Neural cell (in vitro differentiated cells): ENCODE data around the gene ZNF385C. TPM values are rescaled to one million over a fixed set of nuclear protein-coding genes. Genes with fewer than 3 reads are reported as not detected.
A peak's percentile ranks its signal among the peaks of the same experiment; 100 is the strongest.

Experiments used
- H2AFZ ChIP-seq: fragments of 200-600, 300-800 bp; sonication (generic), shearing (Covaris generic); 2 replicates; pipeline ENCODE4 v1.6.0; 2014; ENCODE audit warnings: low read depth, mild to moderate bottlenecking, antibody characterized with exemption, low read length, moderate library complexity
- H3F3A ChIP-seq: fragments of 200-600 bp; shearing (Covaris generic); 2 replicates; pipeline ENCODE4 v1.6.1; 2016; ENCODE audit warnings: mild to moderate bottlenecking, moderate library complexity, mixed read lengths, antibody characterized with exemption, low read length; ENCODE audit not compliant: insufficient read depth, poor library complexity, severe bottlenecking
- H3K27ac ChIP-seq: fragments of 200-600, 300-800 bp; sonication (generic), shearing (Covaris generic); 2 replicates; pipeline ENCODE4 v1.5.1; 2014; ENCODE audit warnings: mild to moderate bottlenecking, low read length, moderate library complexity
- H3K27me3 ChIP-seq: fragments of 300-800, 200-600 bp; sonication (generic), shearing (Covaris generic); 2 replicates; pipeline ENCODE4 v1.6.0; 2014; ENCODE audit warnings: mild to moderate bottlenecking, low read depth, low read length, moderate library complexity; ENCODE audit not compliant: insufficient read depth
- H3K36me3 ChIP-seq: fragments of 300-800, 200-600 bp; sonication (generic), shearing (Covaris generic); 2 replicates; pipeline ENCODE4 v1.5.1; 2014; ENCODE audit warnings: mild to moderate bottlenecking, antibody characterized with exemption, low read length, moderate library complexity; ENCODE audit not compliant: insufficient read depth
- H3K4me2 ChIP-seq: fragments of 300-800, 200-600 bp; sonication (generic), shearing (Covaris generic); 2 replicates; pipeline ENCODE4 v1.6.0; 2014; ENCODE audit warnings: mild to moderate bottlenecking, low read length
- H3K4me3 ChIP-seq: fragments of 300-800, 200-600 bp; sonication (generic), shearing (Covaris generic); 2 replicates; pipeline ENCODE4 v1.5.1; 2014; ENCODE audit warnings: mild to moderate bottlenecking, low read length, moderate library complexity
- H3K79me2 ChIP-seq: fragments of 200-600 bp; shearing (Covaris generic); replicated peaks from 2 replicates; pipeline ENCODE4 v1.6.0; 2014; ENCODE audit warnings: mild to moderate bottlenecking, low read length, moderate library complexity; ENCODE audit not compliant: insufficient read depth
- H3K9ac ChIP-seq: fragments of 300-800, 200-600 bp; sonication (generic), shearing (Covaris generic); 2 replicates; pipeline ENCODE4 v1.6.1; 2016; ENCODE audit warnings: mild to moderate bottlenecking, low read length, mixed read lengths
- H3K9me2 ChIP-seq: fragments of 200-600 bp; shearing (Covaris generic); 2 replicates; pipeline ENCODE4 v1.6.1; 2016; ENCODE audit warnings: mild to moderate bottlenecking, low read length, mixed read lengths; ENCODE audit not compliant: insufficient read depth
- H3K9me3 ChIP-seq: fragments of 200-600, 300-800 bp; sonication (generic), shearing (Covaris generic); 2 replicates; pipeline ENCODE4 v1.6.1; 2016; ENCODE audit warnings: mild to moderate bottlenecking, mixed run types, low read length, moderate library complexity, mixed read lengths
- H4K20me1 ChIP-seq: fragments of 200-600 bp; shearing (Covaris generic); 2 replicates; pipeline ENCODE4 v1.6.1; 2016; ENCODE audit warnings: mild to moderate bottlenecking, mixed run types; ENCODE audit not compliant: insufficient read depth
- CTCF ChIP-seq: fragments of 450-650 bp; IDR thresholded peaks from 2 replicates; pipeline ENCODE4 v1.5.1; 2014; ENCODE audit warnings: antibody characterized with exemption, mild to moderate bottlenecking, moderate library complexity; ENCODE audit not compliant: poor library complexity, severe bottlenecking
- EP300 ChIP-seq: fragments of 450-650 bp; conservative IDR thresholded peaks from 2 replicates; pipeline ENCODE4 v1.6.1; 2014; ENCODE audit warnings: antibody characterized with exemption, mild to moderate bottlenecking, moderate library complexity; ENCODE audit not compliant: poor library complexity, severe bottlenecking
- EZH2 ChIP-seq: fragments of 200-600, 300-800 bp; shearing (Covaris generic), sonication (generic); IDR thresholded peaks from 2 replicates; pipeline ENCODE4 v1.6.1; 2014; ENCODE audit warnings: antibody characterized with exemption, low read length, borderline replicate concordance, mild to moderate bottlenecking; ENCODE audit not compliant: insufficient read depth, poor library complexity, severe bottlenecking
- MXI1 ChIP-seq: fragments of 450-650 bp; conservative IDR thresholded peaks from 2 replicates; pipeline ENCODE4 v1.6.1; 2014; ENCODE audit warnings: antibody characterized with exemption, mild to moderate bottlenecking; ENCODE audit not compliant: poor library complexity, severe bottlenecking
- POLR2AphosphoS5 ChIP-seq: IDR thresholded peaks from 2 replicates; pipeline ENCODE4 v1.6.1; 2012
- RAD21 ChIP-seq: fragments of 450-650 bp; conservative IDR thresholded peaks from 2 replicates; pipeline ENCODE4 v1.6.1; 2014; ENCODE audit warnings: antibody characterized with exemption, mild to moderate bottlenecking, moderate library complexity
- SMC3 ChIP-seq: fragments of 450-650 bp; conservative IDR thresholded peaks from 2 replicates; pipeline ENCODE4 v1.6.1; 2014; ENCODE audit warnings: antibody characterized with exemption, mild to moderate bottlenecking, moderate library complexity; ENCODE audit not compliant: poor library complexity
- TAF1 ChIP-seq: IDR thresholded peaks from 2 replicates; pipeline ENCODE4 v1.6.1; 2012; ENCODE audit warnings: low read depth
- polyA plus RNA-seq: library from polyadenylated mRNA; depleted of rRNA; stranded (reverse); fragments of >200 nt; gene quantifications from 2 replicates; pipeline ENCODE4 v1.2.3, GENCODE V29; 2014
- TF ChIP-seq, protein P1 (sequence below): IDR thresholded peaks from 2 replicates; pipeline ENCODE4 v1.6.1; 2012; ENCODE audit warnings: borderline replicate concordance

The ZNF385C gene
- polyA plus RNA-seq, 1 donor from 2014 or later = 0.69 TPM

DNA sequence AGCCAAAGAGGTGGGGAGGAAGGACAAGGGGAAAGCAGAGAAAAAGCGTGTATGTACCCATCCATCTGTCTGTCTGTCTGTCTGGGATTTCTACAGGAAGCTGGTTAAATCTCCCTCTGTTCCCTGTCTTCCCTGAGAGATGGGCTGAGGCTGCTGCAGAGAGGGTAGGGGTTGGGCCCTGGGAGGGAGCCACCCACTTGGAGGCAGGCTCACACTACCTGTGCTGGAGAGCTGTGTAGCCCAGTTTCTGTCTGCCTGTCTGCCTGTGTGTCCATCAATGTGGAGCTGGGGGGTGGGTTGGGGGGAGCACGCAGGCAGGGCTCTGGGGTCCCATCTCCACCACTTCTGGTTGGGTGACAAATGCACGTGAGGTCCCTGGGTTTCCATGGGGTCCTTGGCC lies 29.3 kb downstream of the ZNF385C start:
- H3K27me3 ChIP-seq = peaks cover 37% of the 10 kb centered on the region

GRCh38 chr17:42067371-42068091 lies 30.7 kb downstream of the ZNF385C start:
- TF ChIP-seq SMC3 (peak; percentile 41), CTCF (peak; percentile 59), POLR2AphosphoS5 (no peak)
- Histone ChIP-seq H3K4me2 (no peak overlapping the region), H3K79me2 (no peaks in the 10 kb centered on the region), H2AFZ (no peak overlapping the region), H3K27me3 (peaks cover 23% of the 10 kb centered on the region), H3K9me2 (no peaks in the 10 kb centered on the region), H3K27ac (no peak overlapping the region), H3F3A (no peaks in the 10 kb centered on the region), H4K20me1 (no peaks in the 10 kb centered on the region), H3K4me3 (no peak overlapping the region), H3K9me3 (no peaks in the 10 kb centered on the region), H3K9ac (no peak overlapping the region), H3K36me3 (no peaks in the 10 kb centered on the region)

More for the DNA sequence above, 29.3 kb downstream of the ZNF385C start:
- H4K20me1 ChIP-seq = no peaks in the 10 kb centered on the region
- TF ChIP-seq MXI1 (no peak), RAD21 (no peak), EZH2 (no peak), CTCF (no peak), EP300 (no peak), TAF1 (no peak), SMC3 (no peak)
- TF ChIP-seq, protein P1, sequence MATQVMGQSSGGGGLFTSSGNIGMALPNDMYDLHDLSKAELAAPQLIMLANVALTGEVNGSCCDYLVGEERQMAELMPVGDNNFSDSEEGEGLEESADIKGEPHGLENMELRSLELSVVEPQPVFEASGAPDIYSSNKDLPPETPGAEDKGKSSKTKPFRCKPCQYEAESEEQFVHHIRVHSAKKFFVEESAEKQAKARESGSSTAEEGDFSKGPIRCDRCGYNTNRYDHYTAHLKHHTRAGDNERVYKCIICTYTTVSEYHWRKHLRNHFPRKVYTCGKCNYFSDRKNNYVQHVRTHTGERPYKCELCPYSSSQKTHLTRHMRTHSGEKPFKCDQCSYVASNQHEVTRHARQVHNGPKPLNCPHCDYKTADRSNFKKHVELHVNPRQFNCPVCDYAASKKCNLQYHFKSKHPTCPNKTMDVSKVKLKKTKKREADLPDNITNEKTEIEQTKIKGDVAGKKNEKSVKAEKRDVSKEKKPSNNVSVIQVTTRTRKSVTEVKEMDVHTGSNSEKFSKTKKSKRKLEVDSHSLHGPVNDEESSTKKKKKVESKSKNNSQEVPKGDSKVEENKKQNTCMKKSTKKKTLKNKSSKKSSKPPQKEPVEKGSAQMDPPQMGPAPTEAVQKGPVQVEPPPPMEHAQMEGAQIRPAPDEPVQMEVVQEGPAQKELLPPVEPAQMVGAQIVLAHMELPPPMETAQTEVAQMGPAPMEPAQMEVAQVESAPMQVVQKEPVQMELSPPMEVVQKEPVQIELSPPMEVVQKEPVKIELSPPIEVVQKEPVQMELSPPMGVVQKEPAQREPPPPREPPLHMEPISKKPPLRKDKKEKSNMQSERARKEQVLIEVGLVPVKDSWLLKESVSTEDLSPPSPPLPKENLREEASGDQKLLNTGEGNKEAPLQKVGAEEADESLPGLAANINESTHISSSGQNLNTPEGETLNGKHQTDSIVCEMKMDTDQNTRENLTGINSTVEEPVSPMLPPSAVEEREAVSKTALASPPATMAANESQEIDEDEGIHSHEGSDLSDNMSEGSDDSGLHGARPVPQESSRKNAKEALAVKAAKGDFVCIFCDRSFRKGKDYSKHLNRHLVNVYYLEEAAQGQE = no peak
- H2AFZ ChIP-seq = no peak overlapping the region
- no peaks in the 10 kb centered on the region for H3K9me3 ChIP-seq
- H3K36me3 ChIP-seq = no peaks in the 10 kb centered on the region
- no peak overlapping the region for H3K4me3 ChIP-seq
- H3K27ac ChIP-seq = no peak overlapping the region
- H3K9ac ChIP-seq = no peak overlapping the region
- H3F3A ChIP-seq = no peaks in the 10 kb centered on the region
- no peaks in the 10 kb centered on the region for H3K79me2 ChIP-seq
- no peaks in the 10 kb centered on the region for H3K9me2 ChIP-seq
- no peak overlapping the region for H3K4me2 ChIP-seq
